ENCODE results near the gene GMEB2.
"Not testable (repeated sequence)": the region's sequence is repeated elsewhere in the genome, so short reads cannot be mapped to it uniquely, and the experiment has no call there.

Gene GMEB2

DNA sequence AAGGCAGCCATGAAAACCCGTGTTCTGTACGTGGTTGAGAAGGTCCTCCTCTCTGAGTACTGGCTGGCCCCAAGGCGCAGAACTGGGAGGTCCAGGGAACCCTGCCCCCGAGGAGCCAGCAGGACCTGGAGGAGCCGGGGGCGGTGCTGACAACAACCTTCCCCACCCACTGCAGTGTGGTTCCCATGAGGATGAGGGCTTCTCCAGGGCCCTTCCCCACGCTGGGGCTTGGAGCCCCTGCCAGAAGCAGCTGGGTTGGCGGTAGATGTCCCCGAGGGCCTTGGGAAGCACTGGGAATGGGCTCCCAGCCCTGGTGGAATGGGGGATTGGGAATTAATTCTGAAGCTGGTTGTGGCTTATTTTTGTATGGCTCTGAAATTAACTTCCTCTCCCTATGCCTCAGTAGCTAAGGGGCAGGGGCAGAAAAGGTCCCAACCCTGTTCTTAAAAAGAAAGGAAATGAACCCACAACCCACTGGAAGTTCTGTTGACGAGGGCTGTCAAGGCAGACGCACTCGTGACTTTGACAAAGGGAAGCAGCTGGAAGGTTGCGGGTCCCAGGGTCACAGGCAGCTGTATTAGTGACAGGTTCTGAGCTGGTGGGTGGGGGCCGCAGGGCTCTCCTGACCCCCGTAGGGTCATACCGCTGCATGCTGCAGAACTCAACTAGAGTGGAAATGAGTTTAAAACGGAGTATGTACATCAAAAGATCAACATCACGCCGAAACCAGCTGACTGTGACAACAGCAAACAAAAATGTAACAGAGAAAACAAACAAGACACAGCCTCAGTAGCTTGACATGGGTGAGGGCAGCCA is 38.9 kb downstream of the GMEB2 start:
- no peak for DNase-seq (ENCODE audit: low spot score)

DNA sequence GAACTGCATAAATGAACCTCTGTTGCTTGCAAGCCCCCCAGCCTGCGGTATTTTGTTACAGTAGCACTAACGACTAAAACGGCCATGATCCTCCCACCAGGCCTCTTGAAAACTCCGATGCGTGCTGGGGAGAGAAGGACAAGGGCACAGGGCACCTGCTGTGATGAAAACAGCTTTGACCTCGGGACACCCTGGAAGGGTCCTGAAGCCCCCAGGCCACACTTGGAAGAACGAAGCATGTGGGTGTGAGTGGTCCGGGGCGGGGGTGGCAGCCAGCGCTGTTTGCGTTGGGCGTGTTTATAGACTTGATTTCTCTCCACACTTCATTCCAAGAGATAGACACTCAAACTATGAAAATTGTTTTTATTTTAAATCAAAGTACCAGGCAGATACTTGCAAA is 39.6 kb downstream of the GMEB2 start:
- no peak for DNase-seq (ENCODE audit: low spot score)

DNA sequence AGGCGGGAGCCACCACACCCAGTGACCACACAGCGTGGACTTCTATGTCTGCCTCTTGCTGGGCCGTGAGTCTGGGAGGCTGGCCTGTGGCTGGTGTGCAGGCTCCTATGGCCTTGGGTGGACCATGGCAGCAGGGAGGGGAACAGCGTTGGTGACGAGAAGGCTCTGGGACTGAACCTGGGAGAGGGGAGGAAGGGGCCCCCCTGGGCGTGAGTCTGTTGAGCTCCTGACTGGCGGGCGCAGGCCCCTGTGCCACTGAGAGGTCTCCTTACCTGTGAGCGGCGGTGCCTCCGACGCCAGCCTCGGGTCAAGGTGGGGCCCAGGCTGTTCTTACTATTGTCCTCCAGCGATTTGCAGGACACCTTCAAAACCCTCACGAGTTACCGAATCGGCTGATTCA is 40.1 kb downstream of the GMEB2 start:
- no peak for DNase-seq (ENCODE audit: low spot score)

DNA sequence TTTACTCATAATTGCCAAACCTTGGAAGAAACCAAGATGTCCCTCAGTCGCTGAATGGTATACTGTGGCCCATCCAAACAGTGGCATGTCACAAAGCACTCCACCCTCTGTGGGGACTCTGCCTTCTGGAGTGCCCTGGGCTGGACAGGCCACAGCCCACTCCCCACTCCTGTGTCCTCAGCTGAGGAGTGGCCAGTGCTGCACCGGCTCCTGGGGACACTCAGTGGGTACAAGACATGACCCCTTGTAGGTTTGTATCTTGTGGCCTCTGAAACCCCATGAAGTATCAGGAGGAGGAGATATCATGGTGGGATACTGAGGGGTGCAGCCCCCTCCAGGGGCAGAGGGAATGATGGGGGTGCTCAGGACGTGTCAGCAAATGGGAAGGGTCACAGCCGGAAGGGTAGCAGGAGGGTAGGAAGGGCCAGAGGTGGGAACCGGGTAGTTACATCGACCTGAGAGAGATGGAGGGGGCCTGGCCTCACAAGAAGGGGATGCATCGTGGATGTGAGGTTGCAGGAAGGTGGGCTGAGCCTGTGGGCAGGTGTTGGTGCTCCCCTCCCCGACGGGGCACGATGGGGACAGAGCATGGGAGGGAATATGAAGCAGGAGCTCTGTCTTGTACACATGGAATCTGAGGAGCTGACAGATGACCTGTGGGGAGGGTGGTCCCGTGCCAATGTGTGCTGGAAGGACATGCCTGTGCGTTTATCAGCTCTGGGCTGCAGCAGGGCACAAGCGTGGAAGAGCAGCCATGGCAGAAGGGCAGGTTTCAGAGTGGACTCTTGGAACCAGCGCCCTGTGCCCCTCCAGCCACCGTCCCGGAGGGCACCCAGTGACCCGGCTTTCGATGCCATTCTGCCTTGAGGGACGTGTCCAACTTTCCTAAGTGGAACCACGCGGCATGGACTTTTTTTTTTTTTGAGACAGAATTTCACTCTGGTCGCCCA is 41.0 kb downstream of the GMEB2 start:
- DNase-seq (ENCODE audit: low spot score): no peak

DNA sequence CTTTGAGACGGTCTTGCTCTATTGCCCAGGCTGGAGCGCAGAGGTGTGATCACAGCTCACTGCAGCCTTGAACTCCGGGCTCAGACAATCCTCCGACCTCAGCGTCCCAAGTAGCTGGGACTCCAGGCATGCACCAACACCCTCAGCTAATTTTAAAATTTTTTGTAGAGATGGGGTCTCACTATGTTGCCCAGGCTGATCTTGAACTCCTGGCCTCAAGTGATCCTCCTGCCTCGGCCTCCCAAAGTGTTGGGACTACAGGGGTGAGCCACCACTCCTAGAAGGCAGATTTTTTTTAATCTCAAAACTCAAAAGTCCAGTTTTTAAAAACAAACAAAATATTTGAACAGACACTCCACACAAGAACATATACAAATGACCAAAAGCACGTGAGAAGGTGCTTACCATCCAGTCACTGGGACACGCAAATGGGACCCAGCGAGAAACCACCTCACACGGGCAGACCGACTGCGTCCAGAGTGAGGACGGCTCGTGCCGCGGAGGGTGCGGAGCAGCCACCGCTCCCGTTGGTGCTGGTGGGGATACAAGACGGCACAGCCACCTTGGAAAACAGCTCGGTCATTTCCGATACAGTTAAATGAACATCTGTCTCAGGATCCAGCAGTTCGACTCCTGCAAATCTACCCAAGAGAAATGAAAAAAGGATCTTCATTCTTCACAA is 44.4 kb downstream of the GMEB2 start:
- no peak for DNase-seq (ENCODE audit: low spot score)

DNA sequence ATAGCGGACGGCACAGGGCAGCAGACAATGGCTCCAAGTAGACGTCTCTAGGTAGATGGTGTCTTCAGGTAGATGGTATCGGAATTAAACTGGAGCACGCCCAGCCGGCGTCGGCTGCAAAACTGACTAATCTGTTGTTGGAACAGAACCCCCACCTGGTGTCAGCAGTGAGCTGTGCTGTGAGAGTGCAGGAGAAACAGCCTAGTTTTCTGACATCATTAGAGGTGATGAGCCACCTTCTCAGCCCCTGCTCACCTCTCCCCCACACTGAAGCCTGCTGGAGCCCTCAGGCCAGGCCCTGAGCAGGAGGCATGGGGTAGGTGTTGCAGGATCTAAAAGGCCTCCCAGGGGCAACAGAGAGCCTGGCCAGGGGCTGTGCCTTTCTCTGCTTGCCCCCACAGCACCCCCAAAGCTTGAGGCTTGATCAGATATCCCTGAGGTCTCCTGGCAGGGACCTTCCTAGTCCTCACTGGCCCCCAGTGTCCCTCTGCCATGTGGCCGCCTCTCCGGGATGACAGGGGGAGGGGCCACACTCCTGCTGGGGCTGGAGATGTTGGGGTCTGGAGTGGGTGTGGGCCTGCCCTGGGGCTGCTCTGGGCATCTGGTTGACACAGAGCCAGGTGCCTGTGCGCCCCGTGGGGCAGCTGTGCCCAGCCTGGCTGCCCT is 46.0 kb downstream of the GMEB2 start:
- peak; percentile 84 for DNase-seq (ENCODE audit: low spot score)

DNA sequence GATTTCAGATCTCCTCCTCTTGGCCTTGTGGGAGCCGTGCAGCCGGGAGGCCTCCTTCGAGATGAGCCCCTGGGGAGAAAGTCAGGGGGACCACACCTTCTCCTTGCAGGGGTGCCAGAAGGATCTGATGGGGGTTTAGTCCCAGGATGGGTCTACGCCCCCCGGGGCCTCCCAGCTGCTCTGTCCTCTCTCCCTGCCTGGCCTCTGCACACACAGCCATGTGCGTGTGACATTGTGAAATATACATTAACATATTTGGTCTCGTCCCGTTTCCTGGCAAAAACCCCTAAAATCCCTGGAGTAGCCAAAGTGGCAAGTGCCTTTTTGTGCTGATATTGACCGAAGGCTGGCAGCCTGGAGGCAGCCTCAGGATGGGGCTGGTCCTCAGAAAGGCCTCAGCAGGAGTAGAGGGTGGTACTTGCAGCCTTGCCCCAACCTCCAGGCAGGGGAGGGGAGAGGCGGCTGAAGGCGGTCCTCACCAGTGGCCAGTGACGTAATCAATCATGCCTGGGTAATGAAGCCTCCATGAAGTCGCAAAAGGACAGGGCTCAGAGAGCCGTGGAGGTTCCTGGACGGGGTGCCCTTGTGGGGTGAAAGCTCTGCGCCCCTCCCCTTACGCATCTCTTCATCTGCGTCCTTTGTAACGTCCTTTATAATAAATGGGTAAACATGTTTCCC is 47.7 kb downstream of the GMEB2 start:
- no peak for DNase-seq (ENCODE audit: low spot score)

DNA sequence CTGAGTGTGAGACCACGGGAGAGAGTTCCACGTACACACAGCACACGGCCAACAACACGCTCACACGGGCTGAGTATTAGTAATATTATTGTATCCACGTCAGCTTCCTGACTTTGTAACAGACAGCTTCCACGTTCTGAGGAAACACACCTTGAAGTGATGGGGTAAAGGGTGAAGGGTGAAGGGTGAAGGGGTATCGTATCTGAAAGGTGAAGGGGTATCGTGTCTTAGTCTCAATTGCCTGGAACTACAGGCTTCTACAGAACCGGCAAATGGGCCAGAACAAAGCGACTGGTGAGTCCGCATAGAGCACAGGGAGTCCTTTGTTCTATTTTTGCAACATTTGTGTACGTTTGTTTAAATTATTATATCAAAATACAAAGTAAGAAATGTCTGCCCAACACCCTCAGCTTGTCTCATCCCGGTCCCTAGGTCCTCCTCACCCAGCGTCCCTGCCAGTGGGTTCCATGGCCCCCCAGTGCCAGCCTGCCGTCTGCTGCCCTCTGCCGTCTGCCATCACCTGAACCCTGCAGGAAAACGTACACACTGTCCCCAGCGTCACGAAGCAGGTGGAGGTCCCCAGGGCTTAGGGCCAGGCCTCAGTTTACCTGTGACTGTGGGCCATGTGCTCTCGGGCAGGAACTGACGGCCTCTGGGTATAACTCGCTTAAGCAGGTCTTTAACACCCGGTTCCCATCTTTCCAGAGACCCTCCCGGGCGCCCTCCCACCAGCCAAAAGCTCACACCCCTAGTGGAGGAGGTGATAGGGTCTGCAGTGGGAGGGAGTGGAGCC is 48.5 kb downstream of the GMEB2 start:
- no peak for DNase-seq (ENCODE audit: low spot score)

DNA sequence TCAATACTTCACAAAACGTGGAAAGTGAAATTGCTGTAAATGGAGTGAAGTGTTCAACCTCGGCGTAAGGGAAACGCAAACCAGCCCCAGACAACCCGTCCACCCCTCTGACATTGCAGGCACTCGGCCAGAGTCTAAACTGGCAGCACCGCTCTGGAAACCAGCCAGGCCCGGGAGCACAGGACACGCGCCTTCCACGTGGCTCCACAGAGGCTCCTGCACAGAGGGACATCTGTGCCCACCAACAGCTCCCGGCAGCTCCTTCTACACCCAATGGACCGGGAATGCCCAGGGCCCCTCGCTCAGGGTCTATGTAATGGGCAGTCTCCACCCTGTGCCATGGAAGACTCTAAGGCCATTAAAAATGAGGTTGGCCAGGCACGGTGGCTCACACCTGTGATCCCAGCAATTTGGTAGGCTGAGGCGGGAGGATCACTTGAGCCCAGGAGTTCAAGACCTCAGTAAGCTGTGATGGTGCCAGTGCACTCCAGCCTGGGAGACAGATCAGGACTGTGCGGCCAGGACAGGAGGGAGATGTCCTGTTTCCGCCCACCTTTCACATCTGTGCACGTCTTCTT is 49.5 kb downstream of the GMEB2 start:
- no peak for DNase-seq (ENCODE audit: low spot score)

DNA sequence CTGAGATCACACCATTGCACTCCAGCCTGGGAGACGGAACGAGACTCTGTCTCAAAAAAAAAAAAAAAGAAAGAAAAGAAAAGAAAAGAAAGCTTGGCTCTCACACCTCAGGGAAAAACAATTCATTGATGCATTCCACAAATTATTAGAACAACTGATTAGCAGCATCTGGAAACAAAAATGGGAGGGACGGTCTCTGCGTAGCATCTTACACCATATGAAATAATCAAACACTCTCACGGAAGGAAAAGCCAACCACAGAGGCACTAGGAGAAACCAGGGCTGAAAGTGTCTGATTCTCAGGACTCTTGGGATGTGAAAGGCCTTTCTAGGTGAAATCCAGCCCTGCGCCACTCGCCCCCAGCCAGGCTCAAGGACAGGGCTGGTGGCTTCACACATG is 50.6 kb downstream of the GMEB2 start:
- DNase-seq (ENCODE audit: low spot score): no peak

DNA sequence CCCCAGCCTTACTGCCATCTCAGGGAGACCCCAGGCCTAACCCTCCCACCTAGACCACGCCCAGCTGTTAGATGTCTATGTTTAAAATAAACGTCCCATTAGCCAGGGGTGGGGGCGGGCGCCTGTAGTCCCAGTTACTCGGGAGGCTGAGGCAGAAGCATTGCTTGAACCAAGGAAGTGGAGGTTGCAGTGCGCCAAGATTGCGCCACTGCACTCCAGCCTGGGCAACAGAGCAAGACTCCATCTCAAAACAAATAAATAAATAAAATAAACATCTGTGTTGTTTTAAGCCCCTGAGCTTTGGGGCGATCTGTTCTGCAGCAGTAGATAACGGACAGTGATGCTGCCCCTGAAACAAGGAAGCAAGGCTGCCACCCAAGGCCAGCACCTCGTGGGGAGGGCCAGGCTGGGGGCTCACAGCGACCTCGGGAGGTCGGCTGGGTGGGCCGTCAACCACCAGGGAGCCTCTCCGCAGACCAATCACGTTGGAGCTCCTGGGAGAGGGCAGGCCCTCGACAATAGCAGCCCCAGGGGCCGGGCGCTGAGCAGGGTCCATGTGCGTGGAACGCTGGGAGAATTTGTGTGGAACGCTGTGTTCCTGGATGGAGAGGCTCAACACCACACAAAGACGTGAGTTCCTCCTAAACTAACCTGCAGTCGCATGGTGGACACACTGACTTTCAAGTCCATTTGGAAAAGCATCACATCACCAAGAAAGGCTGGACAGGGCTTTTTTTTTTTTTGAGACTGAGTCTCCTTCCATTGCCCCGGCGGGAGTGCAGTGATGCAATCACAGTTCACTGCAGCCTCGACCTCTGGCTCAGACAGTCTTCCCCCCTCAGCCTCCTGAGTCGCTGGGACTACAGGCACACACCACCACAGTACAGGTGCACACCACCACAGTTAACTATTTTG is 51.8 kb downstream of the GMEB2 start:
- no peak for DNase-seq (ENCODE audit: low spot score)

DNA sequence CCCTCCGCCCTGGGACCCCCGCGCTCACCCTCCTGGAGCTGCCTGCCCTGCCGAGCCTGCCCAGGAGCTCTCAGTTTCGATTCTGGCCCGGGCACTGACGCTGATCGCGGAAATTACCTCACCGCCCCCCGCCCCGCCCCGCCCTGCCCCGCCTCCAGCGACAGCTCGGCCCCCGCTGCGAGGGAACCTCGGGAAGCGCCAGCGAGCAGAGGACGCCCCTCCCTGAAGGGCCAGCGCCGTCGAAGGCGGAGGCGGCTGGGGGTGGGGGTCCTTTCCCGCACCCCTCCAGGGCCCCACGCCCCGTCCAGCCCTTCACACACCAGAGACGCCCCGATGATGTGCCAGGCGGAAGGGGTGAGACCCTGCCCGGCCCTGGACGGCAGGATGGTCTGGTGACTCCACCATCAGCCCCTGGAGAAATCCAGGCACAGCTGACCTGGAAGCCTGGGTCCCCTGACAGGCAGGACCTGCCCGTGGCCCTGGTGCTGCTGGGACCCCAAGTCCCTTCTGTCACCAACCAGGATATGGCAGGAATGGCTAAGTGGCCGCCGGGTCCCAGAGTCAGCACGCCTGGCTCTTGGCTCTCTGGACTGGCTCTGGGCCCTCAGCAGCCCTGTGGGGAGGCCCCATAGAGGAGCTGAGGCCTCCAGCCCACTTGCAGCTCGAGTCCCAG is 52.6 kb downstream of the GMEB2 start, which contains the start of gene HELZ2:
Gene HELZ2, minus strand, starts transcription at position 84 of the 673 bp plus-strand sequence. CDS start 1,854 bp downstream, outside the sequence.
- peak; percentile 76 for DNase-seq (ENCODE audit: low spot score)

DNA sequence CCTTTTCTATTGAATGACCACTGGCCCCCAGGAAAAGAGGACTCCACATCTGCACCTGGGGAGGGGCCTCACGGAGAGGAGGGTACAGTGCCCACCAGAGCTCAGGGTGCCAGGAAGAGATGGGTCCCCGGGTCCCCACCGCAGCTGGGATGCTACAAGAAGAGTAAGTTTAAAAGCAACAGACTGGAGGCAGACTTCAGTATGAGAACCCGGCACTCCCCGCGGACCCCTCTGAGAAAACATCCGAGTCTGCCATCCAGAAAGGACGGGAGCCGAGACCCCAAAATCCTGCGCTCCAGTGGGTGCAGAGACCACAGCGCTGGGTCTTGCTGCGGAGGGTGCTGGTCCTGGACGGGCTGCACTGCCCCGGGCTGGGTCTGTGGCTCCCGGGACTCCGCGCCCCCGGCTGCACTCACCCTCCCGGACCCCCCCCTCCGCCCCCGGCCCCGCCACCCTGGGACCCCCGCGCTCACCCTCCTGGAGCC is 53.2 kb downstream of the GMEB2 start:
- no peak for DNase-seq (ENCODE audit: low spot score)

DNA sequence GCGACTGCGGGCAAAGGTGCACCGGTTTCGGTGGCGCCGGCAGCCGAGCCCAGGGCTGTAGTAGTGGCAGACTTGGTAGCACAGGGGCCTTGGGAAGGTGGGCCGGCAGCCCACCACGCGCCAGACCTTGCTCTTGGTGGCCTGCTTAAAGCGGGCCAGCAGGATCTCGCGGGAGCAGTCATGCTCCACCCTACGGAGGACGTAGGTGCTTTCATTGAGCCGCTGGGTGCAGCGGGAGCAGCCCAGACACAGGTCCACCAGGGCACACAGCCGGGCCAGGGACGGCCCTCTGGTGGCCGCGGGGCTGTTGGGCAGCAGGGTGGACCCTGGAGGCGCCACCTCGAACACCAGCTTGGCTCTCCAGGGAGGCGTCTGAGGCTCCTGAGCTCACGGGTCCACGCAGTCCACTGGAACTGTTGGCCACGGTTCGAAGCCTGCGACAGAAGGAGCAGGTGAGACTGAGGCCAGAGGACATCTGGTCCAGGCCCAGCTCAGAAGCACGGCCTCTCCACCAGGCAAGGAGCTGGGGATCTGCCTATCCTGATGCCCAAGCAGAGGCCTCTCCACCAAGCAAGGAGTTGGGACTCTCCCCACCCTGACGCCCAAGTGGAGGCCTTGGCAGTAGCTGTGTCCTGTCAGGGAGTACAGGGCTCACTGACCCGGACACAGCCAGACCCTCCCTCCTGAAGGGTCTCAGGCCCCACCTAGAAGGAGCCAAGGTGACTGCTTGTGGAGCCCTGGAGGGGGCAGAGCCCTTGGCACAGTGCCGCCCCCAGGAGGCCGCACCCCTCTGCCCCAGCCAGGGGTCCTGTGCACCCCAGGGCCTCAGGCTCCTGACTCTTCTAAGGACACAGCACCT is 53.9 kb downstream of the GMEB2 start:
- no peak for DNase-seq (ENCODE audit: low spot score)

DNA sequence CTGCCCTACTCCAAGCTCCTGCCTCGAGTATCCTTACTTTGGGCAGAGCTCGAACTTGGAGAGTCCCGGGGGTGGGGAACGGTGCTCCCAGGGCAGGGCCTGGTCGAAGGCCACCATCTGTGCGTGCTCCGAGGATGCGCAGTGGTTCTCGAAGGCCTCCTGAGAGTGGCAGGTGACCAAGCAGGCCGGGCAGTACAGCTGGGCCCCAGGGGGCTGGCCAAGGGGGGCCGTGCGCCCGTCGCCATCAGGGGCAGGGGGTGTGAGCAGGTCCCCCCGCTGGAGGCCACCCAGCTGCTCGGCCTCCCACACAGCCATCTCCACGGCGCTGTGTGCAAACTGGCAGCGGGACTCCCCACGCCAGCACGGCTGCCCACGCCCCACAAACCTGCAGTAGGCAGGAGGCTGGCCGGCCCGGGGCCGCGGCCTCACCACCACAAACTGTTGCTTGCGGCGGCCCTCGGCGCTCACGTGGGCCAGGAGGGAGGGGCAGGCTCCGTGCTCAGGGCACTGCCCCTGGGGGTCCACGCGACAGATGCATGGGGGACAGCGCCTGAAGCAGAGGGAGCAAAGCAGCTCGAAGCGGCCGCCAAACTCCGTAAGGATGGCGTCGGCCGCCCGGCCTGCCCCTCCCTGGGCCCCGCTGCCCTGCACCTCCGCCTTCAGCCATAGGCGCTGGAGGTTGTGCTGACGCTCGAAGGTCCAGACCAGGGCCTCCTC is 54.7 kb downstream of the GMEB2 start:
- no peak for DNase-seq (ENCODE audit: low spot score)

DNA sequence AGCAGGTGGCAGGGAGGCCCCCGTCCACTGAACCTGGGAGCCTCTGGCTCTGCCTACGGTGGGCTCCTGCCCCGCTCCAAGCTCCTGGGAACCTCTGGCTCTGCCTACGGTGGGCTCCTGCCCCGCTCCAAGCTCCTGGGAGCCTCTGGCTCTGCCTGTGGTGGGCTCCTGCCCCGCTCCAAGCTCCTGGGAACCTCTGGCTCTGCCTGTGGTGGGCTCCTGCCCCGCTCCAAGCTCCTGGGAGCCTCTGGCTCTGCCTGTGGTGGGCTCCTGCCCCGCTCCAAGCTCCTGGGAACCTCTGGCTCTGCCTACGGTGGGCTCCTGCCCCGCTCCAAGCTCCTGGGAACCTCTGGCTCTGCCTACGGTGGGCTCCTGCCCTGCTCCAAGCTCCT is 55.8 kb downstream of the GMEB2 start:
- DNase-seq (ENCODE audit: low spot score): not testable (repeated sequence)

Measured in CD4-positive, alpha-beta T cell treated with Interleukin-2 at 100 ng/mL for 4 hours (primary cell).